Fibroblast of gingiva (primary cell): ENCODE results near the gene ZGPAT.

Experiments used
- DNase-seq: peaks from one replicate; pipeline ENCODE4 v3.0.0-alpha.2; 2011; ENCODE audit warnings: low read depth

The ZGPAT gene

GRCh38 chr20:63744574-63745423 is 37.0 kb downstream of the ZGPAT start:
- DNase-seq = no peak

GRCh38 chr20:63745424-63745805 is 37.6 kb downstream of the ZGPAT start:
- DNase-seq = no peak

GRCh38 chr20:63745961-63746731 is 38.3 kb downstream of the ZGPAT start:
- no peak for DNase-seq

GRCh38 chr20:63746751-63747315 is 39.0 kb downstream of the ZGPAT start:
- no peak for DNase-seq

- no peak for DNase-seq
Observed at GRCh38 chr20:63747622-63748069, 39.8 kb downstream of the ZGPAT start.

- DNase-seq = no peak
Observed at GRCh38 chr20:63748070-63748933, 40.5 kb downstream of the ZGPAT start.

GRCh38 chr20:63748934-63749270 is 41.1 kb downstream of the ZGPAT start:
- no peak for DNase-seq

GRCh38 chr20:63749597-63750508 is 42.0 kb downstream of the ZGPAT start:
- no peak for DNase-seq

GRCh38 chr20:63750807-63751470 is 43.1 kb downstream of the ZGPAT start:
- no peak for DNase-seq

- no peak for DNase-seq
Observed at GRCh38 chr20:63751471-63752271, 43.8 kb downstream of the ZGPAT start.

- DNase-seq = no peak
Observed at GRCh38 chr20:63752411-63753101, 44.7 kb downstream of the ZGPAT start.

GRCh38 chr20:63753381-63753780 is 45.5 kb downstream of the ZGPAT start:
- no peak for DNase-seq

- no peak for DNase-seq
Observed at GRCh38 chr20:63754008-63754407, 46.2 kb downstream of the ZGPAT start.

GRCh38 chr20:63755933-63756647 is 48.3 kb downstream of the ZGPAT start:
- DNase-seq = no peak

- no peak for DNase-seq
Observed at GRCh38 chr20:63756648-63756991, 48.8 kb downstream of the ZGPAT start.

GRCh38 chr20:63758152-63758551 is 50.3 kb downstream of the ZGPAT start:
- no peak for DNase-seq

GRCh38 chr20:63759377-63759901 is 51.6 kb downstream of the ZGPAT start:
- no peak for DNase-seq
